NCI-H187 (cell line): ENCODE data around the gene SLC19A1.
"Not testable (repeated sequence)": the region's sequence is repeated elsewhere in the genome, so short reads cannot be mapped to it uniquely, and the experiment has no call there.

Experiments used
- DNase-seq, 2 experiments: peaks; one replicate each; lab custom pipeline; 2025; lab: John Stamatoyannopoulos, UW

Gene SLC19A1

GRCh38 chr21:45533361-45533845 lies 8.8 kb downstream of the SLC19A1 start:
- DNase-seq = no peak

GRCh38 chr21:45532826-45533360 lies 9.3 kb downstream of the SLC19A1 start:
- DNase-seq = no peak

- DNase-seq = no peak
Observed at GRCh38 chr21:45531393-45532215, 10.6 kb downstream of the SLC19A1 start.

GRCh38 chr21:45531114-45531392 lies 11.2 kb downstream of the SLC19A1 start:
- not testable (repeated sequence) for DNase-seq

- no peak for DNase-seq
Observed at GRCh38 chr21:45530423-45531113, 11.7 kb downstream of the SLC19A1 start.

GRCh38 chr21:45529785-45530422 lies 12.3 kb downstream of the SLC19A1 start:
- DNase-seq = no peak

GRCh38 chr21:45528981-45529784 lies 13.1 kb downstream of the SLC19A1 start:
- DNase-seq = no peak

- DNase-seq = no peak
Observed at GRCh38 chr21:45528028-45528705, 14.1 kb downstream of the SLC19A1 start.

- not testable (repeated sequence) for DNase-seq
Observed at GRCh38 chr21:45527151-45527999, 14.9 kb downstream of the SLC19A1 start.

- no peak for DNase-seq
Observed at GRCh38 chr21:45525910-45526306, 16.3 kb downstream of the SLC19A1 start.

- DNase-seq = no peak
Observed at GRCh38 chr21:45525153-45525909, 16.9 kb downstream of the SLC19A1 start.

- DNase-seq = no peak
Observed at GRCh38 chr21:45524756-45525152, 17.5 kb downstream of the SLC19A1 start.

- DNase-seq = no peak
Observed at GRCh38 chr21:45523411-45524101, 18.7 kb downstream of the SLC19A1 start.

GRCh38 chr21:45522986-45523385 lies 19.3 kb downstream of the SLC19A1 start:
- DNase-seq = no peak

- DNase-seq = no peak
Observed at GRCh38 chr21:45522381-45522780, 19.9 kb downstream of the SLC19A1 start.

GRCh38 chr21:45521241-45521640 lies 21.0 kb downstream of the SLC19A1 start:
- DNase-seq = no peak

- DNase-seq = no peak
Observed at GRCh38 chr21:45519182-45519581, 23.1 kb downstream of the SLC19A1 start.

GRCh38 chr21:45518742-45519141 lies 23.5 kb downstream of the SLC19A1 start:
- DNase-seq = no peak
